ENCODE data around the gene REPS1. TPM values are rescaled to one million over a fixed set of nuclear protein-coding genes. Genes with fewer than 3 reads are reported as not detected.

The REPS1 gene
- total and polyA plus RNA-seq, 2 of the 13 experiments (the other 11 are each of a cell fraction or from before 2014, with no cell fraction given) = 36.4 to 38.3 TPM

DNA sequence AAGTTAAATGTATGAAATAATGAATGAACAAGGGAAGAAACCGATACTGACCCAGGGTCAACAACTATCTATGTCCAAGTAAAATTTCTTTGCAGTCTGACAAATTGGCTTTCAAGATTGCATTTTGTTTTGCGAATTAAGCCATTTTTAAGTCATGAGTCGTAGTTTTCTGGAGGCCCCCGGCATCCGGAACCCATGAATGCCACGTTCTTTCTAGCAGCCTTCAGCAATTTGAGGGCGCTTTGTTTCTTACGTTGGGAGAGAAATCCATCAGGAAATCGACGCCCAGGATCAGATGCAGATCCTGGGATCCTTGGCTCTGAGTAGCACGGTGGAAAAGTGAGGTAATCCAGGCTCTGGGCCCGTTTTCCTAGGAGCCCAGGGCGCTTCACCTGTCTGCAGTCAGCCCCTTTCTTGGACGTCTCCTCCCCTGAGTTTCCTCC is 40.2 kb upstream of the REPS1 start:
- Histone ChIP-seq H3K79me2 (ENCODE audit: insufficient read depth, low read length) (no peaks in the 10 kb centered on the region), H3K4me3 (replicated peaks in 1 of 3; ENCODE audit: insufficient read depth in 1 of 3, low read depth in 2 of 3, low read length in 3 of 3) (peak overlapping the region; percentile 68 to 81 (median 72)), H3K4me2 (ENCODE audit: low read depth, low read length) (peak overlapping the region; percentile 95), H3K27me3 (ENCODE audit: control insufficient read depth in 1 of 2, insufficient read depth in 2 of 2, low read length in 2 of 2) (peaks cover 2 to 28% of the 10 kb centered on the region in 2 experiments), H3K9me3 (ENCODE audit: low read length) (no peaks in the 10 kb centered on the region), H3K36me3 (replicated peaks in 1 of 2; ENCODE audit: control insufficient read depth in 1 of 2, insufficient read depth in 2 of 2, low read length in 2 of 2) (no peaks in the 10 kb centered on the region), H3K4me1 (ENCODE audit: insufficient read depth, low read length) (peaks cover 19% of the 10 kb centered on the region), H4K20me1 (ENCODE audit: insufficient read depth, low read length) (no peaks in the 10 kb centered on the region), H2AFZ (ENCODE audit: low read length) (peak overlapping the region; percentile 57), H3K27ac (ENCODE audit: extremely low read length, insufficient read depth, low read length) (no peak overlapping the region), H3K9ac (ENCODE audit: insufficient read depth, low read depth, low read length) (peak overlapping the region; percentile 51)
- DNase-seq (ENCODE audit: low spot score) (no peak), FAIRE-seq (no peak), ATAC-seq (no peak)
- BruUV-seq (replicated peaks) = no TSS peak
- ChIA-PET CTCF (ENCODE audit: low intra/inter-chr PET ratio, low total read pairs) (no interaction called here), POLR2A (interaction anchor here (0.8 kb wide), 1 partner anchor 347 kb away, joined by 3 read pairs; no protein-coding TSS in a partner anchor)
- TF ChIP-seq TGIF2 (CRISPR knock-in tag; IDR thresholded peaks at IDR 0.05) (no peak), RBFOX2 (IDR thresholded peaks at IDR 0.05; ENCODE audit: low read depth, low read length) (no peak), TP53 (CRISPR knock-in tag; conservative IDR thresholded peaks at IDR 0.05) (no peak), ZNF337 (CRISPR knock-in tag; IDR thresholded peaks at IDR 0.05; ENCODE audit: borderline replicate concordance, low read depth) (peak; percentile 46; the same call in 1 of the 2 replicates), MBD4 (IDR thresholded peaks at IDR 0.05; ENCODE audit: borderline replicate concordance, low read length) (no peak), ZNF605 (CRISPR knock-in tag; IDR thresholded peaks at IDR 0.05) (0 out of 2 replicates have a peak, but pooled peaks have one; percentile 24), ZNF407 (CRISPR knock-in tag; IDR thresholded peaks at IDR 0.05; ENCODE audit: not compliant biosample characterization) (no peak), ZNF564 (CRISPR knock-in tag; IDR thresholded peaks at IDR 0.05) (0 out of 2 replicates have a peak, but pooled peaks have one; percentile 12), PAX8 (CRISPR knock-in tag; IDR thresholded peaks at IDR 0.05; ENCODE audit: borderline replicate concordance) (no peak)
- TF ChIP-seq, protein P1, sequence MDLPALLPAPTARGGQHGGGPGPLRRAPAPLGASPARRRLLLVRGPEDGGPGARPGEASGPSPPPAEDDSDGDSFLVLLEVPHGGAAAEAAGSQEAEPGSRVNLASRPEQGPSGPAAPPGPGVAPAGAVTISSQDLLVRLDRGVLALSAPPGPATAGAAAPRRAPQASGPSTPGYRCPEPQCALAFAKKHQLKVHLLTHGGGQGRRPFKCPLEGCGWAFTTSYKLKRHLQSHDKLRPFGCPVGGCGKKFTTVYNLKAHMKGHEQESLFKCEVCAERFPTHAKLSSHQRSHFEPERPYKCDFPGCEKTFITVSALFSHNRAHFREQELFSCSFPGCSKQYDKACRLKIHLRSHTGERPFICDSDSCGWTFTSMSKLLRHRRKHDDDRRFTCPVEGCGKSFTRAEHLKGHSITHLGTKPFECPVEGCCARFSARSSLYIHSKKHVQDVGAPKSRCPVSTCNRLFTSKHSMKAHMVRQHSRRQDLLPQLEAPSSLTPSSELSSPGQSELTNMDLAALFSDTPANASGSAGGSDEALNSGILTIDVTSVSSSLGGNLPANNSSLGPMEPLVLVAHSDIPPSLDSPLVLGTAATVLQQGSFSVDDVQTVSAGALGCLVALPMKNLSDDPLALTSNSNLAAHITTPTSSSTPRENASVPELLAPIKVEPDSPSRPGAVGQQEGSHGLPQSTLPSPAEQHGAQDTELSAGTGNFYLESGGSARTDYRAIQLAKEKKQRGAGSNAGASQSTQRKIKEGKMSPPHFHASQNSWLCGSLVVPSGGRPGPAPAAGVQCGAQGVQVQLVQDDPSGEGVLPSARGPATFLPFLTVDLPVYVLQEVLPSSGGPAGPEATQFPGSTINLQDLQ (CRISPR knock-in tag; IDR thresholded peaks at IDR 0.05) = no peak
- TF ChIP-seq, protein P2, sequence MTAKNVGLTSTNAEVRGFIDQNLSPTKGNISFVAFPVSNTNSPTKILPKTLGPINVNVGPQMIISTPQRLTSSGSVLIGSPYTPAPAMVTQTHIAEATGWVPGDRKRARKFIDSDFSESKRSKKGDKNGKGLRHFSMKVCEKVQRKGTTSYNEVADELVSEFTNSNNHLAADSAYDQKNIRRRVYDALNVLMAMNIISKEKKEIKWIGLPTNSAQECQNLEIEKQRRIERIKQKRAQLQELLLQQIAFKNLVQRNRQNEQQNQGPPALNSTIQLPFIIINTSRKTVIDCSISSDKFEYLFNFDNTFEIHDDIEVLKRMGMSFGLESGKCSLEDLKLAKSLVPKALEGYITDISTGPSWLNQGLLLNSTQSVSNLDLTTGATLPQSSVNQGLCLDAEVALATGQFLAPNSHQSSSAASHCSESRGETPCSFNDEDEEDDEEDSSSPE (CRISPR knock-in tag; IDR thresholded peaks at IDR 0.05) = no peak
- intact Hi-C loops (cut with micrococcal nuclease; ENCODE audit: unreplicated experiment) = no loop called here
- 13% methylated on average over 14 of the region's 14 CpGs for WGBS (ENCODE audit: low lambda C conversion rate)
- in situ Hi-C loops (cut with HindIII; ENCODE audit: extremely low pct_ligation_motif_present, low pct_unique_long_range_greater_than_20kb) = no loop called here
